ENCODE results near the gene TMPRSS13.
A peak's percentile ranks its signal among the peaks of the same experiment; 100 is the strongest.

Gene TMPRSS13

DNA sequence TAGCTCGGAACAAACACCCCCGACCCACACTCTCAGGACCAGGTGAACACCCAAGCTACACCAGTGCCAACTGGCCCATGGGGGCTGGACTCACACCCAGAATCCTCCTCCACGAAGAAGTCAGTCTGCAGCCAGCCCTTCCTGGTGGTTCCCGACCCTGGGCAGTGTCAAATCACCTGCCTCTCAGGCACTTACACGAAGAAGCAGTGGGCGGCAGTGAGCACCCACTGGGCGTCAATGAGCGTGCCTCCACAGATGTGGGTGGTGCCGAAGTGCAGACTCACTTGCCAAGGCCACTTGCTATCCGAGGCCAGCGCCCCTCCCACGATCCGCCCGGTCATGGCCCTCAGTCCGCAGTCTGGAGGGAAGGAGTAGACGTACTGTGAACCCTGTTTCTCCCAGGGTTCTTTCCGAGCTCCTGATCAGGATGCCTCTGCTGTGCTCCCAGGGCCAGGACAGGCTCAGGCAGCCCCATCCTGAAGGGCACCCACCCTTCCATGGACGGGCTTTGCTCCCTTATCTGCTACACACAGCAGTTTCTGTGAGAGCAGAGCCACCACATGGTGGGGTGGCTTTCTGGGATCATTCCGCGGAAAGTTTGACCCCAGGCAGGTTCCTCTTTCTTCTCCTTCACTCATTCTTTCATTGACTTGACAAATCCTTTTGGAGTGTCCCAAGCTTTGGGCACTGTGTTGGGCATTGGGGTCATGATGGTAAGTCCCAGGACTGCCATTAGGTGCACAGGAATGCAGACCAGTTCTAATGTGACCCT lies 19.4 kb downstream of the TMPRSS13 start:
- Histone ChIP-seq H3K79me1 (ENCODE audit: low read length) (no peaks in the 10 kb centered on the region), H3K56ac (ENCODE audit: low read length) (no peak overlapping the region), H2AK5ac (ENCODE audit: low read length) (no peak overlapping the region), H3K4me2 (ENCODE audit: low read length) (no peak overlapping the region), H3K27ac (ENCODE audit: low read depth, low read length) (no peak overlapping the region), H3K18ac (ENCODE audit: low read length) (no peak overlapping the region), H3K4me3 (ENCODE audit: low read length) (no peak overlapping the region), H3K4me1 (ENCODE audit: control insufficient read depth, low read depth, low read length) (peaks cover 5% of the 10 kb centered on the region), H2BK5ac (ENCODE audit: low read length) (no peak overlapping the region), H3K9ac (ENCODE audit: low read length) (no peak overlapping the region), H3K4ac (ENCODE audit: low read depth, low read length) (no peak overlapping the region), H3K27me3 (ENCODE audit: insufficient read depth, low read length, poor library complexity) (no peaks in the 10 kb centered on the region), H4K5ac (ENCODE audit: low read length) (no peak overlapping the region), H2BK15ac (replicated peaks; ENCODE audit: low read depth) (no peak overlapping the region), H4K8ac (ENCODE audit: low read depth, low read length) (no peak overlapping the region), H3K36me3 (ENCODE audit: control insufficient read depth, insufficient read depth, low read length) (no peaks in the 10 kb centered on the region), H3K79me2 (ENCODE audit: control insufficient read depth, insufficient read depth, low read length) (no peaks in the 10 kb centered on the region), H2BK120ac (ENCODE audit: low read depth, low read length) (no peak overlapping the region), H3K23ac (ENCODE audit: low read length) (no peak overlapping the region)
- no CpG with 5 or more reads among the region's 20 CpGs for WGBS (ENCODE audit: extremely low coverage, insufficient coverage, low lambda C conversion rate)
- DNase-seq: no peak

DNA sequence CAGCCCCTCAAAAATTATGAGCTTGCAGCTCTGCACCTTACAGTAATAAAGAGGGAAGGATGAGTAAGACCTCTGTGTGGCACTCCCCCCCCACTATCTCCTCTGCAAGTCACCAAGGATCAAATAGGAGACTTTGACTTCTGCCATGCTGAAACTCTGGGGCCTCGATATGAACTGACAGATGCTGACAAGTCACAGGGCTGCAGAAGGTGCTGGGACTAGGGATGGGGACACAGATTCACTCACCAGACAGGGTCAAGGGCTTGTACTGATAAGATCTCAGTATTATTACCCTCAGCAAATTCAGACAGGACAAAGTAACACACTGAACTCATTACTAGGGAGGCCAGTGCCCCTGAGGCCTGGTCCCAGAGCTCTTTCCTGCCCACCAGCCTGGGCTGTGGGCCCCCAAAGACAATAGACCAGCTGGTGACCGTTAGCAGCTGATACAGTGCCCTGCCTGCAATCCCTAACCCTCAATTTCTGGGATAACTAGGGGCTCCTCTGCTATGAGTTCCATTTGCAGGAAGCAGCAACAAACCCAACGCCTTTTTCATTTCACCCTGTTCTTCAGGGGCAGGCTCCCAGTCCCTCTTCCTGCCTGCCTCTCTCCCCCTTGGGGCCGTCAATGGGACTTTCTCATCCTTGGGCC lies 20.1 kb downstream of the TMPRSS13 start:
- Histone ChIP-seq H3K56ac (ENCODE audit: low read length) (no peak overlapping the region), H3K9ac (ENCODE audit: low read length) (no peak overlapping the region), H3K4ac (ENCODE audit: low read depth, low read length) (no peak overlapping the region), H3K27ac (ENCODE audit: low read depth, low read length) (no peak overlapping the region), H3K36me3 (ENCODE audit: control insufficient read depth, insufficient read depth, low read length) (no peaks in the 10 kb centered on the region), H3K4me1 (ENCODE audit: control insufficient read depth, low read depth, low read length) (peaks cover 5% of the 10 kb centered on the region), H4K5ac (ENCODE audit: low read length) (no peak overlapping the region), H3K18ac (ENCODE audit: low read length) (no peak overlapping the region), H3K27me3 (ENCODE audit: insufficient read depth, low read length, poor library complexity) (no peaks in the 10 kb centered on the region), H3K4me2 (ENCODE audit: low read length) (no peak overlapping the region), H2AK5ac (ENCODE audit: low read length) (no peak overlapping the region), H2BK5ac (ENCODE audit: low read length) (no peak overlapping the region), H3K79me1 (ENCODE audit: low read length) (no peaks in the 10 kb centered on the region), H3K79me2 (ENCODE audit: control insufficient read depth, insufficient read depth, low read length) (no peaks in the 10 kb centered on the region), H3K4me3 (ENCODE audit: low read length) (no peak overlapping the region), H4K8ac (ENCODE audit: low read depth, low read length) (no peak overlapping the region), H2BK120ac (ENCODE audit: low read depth, low read length) (no peak overlapping the region), H2BK15ac (replicated peaks; ENCODE audit: low read depth) (no peak overlapping the region), H3K23ac (ENCODE audit: low read length) (no peak overlapping the region)
- no CpG with 5 or more reads among the region's 4 CpGs for WGBS (ENCODE audit: extremely low coverage, insufficient coverage, low lambda C conversion rate)
- no peak for DNase-seq

DNA sequence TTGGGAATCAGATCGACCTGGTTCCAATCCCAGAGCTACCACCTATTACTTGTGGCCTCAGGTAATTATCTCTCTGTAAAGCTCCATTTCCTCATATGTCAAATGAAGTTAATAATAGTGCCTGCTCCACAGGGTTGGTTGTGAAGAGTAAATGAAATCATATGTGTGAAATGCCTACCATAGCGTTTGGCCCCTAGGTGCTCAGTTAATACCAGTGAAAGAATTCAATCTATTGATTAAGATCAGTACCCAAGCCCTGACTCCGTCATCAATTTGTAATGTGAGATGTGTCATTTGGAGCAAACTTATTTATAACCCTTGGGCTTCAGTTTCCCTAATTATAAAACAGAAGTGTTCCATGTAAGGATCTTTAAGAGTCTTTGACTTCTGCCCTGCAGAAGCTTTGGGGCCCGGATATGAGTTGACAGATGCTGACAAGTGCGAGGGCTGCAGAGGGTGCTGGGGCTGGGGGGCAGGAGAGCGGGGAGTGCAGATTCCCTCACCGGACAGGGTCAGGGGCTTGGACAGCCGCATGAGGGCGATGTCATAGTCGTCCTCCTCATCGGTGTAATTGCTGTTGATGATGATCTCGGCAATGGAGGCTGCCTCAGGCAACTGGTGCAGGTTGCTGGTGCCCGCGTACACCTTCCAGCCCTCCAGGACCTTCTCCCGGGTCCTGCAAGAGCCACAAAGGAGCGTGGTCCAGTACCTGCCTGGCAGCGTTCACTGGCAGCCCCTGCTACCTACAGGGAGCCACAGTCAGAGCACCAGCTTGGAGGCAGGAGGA lies 20.9 kb downstream of the TMPRSS13 start:
- no peak overlapping the region for H3K9ac ChIP-seq (ENCODE audit: low read length)
- no peak overlapping the region for H3K4me2 ChIP-seq (ENCODE audit: low read length)
- H3K56ac ChIP-seq (ENCODE audit: low read length): no peak overlapping the region
- WGBS (ENCODE audit: extremely low coverage, insufficient coverage, low lambda C conversion rate): no CpG with 5 or more reads among the region's 17 CpGs
- H4K8ac ChIP-seq (ENCODE audit: low read depth, low read length): no peak overlapping the region
- no peak overlapping the region for H3K18ac ChIP-seq (ENCODE audit: low read length)
- H3K23ac ChIP-seq (ENCODE audit: low read length): peak overlapping the region; percentile 75
- no peak overlapping the region for H3K4ac ChIP-seq (ENCODE audit: low read depth, low read length)
- no peak overlapping the region for H4K5ac ChIP-seq (ENCODE audit: low read length)
- H2BK120ac ChIP-seq (ENCODE audit: low read depth, low read length): no peak overlapping the region
- no peak overlapping the region for H2AK5ac ChIP-seq (ENCODE audit: low read length)
- H3K4me1 ChIP-seq (ENCODE audit: control insufficient read depth, low read depth, low read length): peaks cover 5% of the 10 kb centered on the region
- no peaks in the 10 kb centered on the region for H3K79me2 ChIP-seq (ENCODE audit: control insufficient read depth, insufficient read depth, low read length)
- no peaks in the 10 kb centered on the region for H3K27me3 ChIP-seq (ENCODE audit: insufficient read depth, low read length, poor library complexity)
- no peaks in the 10 kb centered on the region for H3K36me3 ChIP-seq (ENCODE audit: control insufficient read depth, insufficient read depth, low read length)
- no peak overlapping the region for H2BK5ac ChIP-seq (ENCODE audit: low read length)
- no peak overlapping the region for H3K27ac ChIP-seq (ENCODE audit: low read depth, low read length)
- peak; percentile 46 for DNase-seq
- no peak overlapping the region for H2BK15ac ChIP-seq (replicated peaks; ENCODE audit: low read depth)
- H3K4me3 ChIP-seq (ENCODE audit: low read length): no peak overlapping the region
- H3K79me1 ChIP-seq (ENCODE audit: low read length): no peaks in the 10 kb centered on the region

DNA sequence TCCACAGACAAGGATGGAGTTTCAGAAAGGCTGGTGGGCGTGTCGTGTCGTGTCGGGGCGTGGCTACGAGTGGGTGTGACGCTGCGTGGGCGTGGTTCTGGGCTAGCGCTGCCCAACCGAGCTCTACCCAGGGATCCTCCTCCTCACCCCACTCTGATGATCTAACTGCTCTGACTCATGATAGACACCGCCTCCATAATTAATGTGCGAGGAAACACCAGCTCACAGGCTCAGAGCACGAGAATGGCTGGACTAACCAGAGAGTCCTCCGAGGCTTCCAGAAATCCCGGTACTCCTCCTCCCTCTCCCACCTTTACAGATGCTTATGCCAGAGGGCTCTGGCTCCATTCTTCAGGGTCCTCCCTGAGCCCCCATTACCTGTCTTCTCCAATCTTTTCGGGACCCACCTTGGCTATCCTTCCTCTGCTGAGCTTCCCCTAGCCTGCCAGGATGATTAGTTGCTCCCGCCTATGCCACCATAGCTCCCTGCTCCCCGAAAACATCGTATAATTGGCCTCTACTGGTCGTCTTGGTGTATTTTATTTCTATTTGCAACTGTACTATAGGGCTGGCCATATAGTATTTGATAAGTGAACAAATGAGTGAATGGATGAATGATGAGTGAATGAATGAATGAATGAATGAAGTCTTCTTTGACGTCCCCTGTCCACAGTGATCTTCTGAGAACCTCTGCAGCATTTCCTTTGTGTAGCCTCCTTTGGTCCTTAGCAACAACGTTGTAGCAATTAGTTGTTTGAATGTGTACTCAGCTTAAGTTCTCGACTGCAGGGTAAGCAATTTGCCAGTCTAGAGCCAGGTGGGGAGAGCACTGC lies 21.7 kb downstream of the TMPRSS13 start:
- Histone ChIP-seq H3K9ac (ENCODE audit: low read length) (peak overlapping the region; percentile 59), H3K4ac (ENCODE audit: low read depth, low read length) (no peak overlapping the region), H3K27me3 (ENCODE audit: insufficient read depth, low read length, poor library complexity) (no peaks in the 10 kb centered on the region), H3K56ac (ENCODE audit: low read length) (peak overlapping the region; percentile 82), H3K36me3 (ENCODE audit: control insufficient read depth, insufficient read depth, low read length) (no peaks in the 10 kb centered on the region), H4K8ac (ENCODE audit: low read depth, low read length) (no peak overlapping the region), H2BK15ac (replicated peaks; ENCODE audit: low read depth) (no peak overlapping the region), H3K79me2 (ENCODE audit: control insufficient read depth, insufficient read depth, low read length) (no peaks in the 10 kb centered on the region), H3K4me3 (ENCODE audit: low read length) (no peak overlapping the region), H3K18ac (ENCODE audit: low read length) (peak overlapping the region; percentile 63), H2BK120ac (ENCODE audit: low read depth, low read length) (no peak overlapping the region), H3K23ac (ENCODE audit: low read length) (peak overlapping the region; percentile 45), H3K27ac (ENCODE audit: low read depth, low read length) (no peak overlapping the region), H3K4me2 (ENCODE audit: low read length) (peak overlapping the region; percentile 61), H2BK5ac (ENCODE audit: low read length) (peak overlapping the region; percentile 84), H3K4me1 (ENCODE audit: control insufficient read depth, low read depth, low read length) (peaks cover 5% of the 10 kb centered on the region), H4K5ac (ENCODE audit: low read length) (no peak overlapping the region), H3K79me1 (ENCODE audit: low read length) (no peaks in the 10 kb centered on the region), H2AK5ac (ENCODE audit: low read length) (no peak overlapping the region)
- no CpG with 5 or more reads among the region's 24 CpGs for WGBS (ENCODE audit: extremely low coverage, insufficient coverage, low lambda C conversion rate)
- DNase-seq: peak; percentile 97

DNA sequence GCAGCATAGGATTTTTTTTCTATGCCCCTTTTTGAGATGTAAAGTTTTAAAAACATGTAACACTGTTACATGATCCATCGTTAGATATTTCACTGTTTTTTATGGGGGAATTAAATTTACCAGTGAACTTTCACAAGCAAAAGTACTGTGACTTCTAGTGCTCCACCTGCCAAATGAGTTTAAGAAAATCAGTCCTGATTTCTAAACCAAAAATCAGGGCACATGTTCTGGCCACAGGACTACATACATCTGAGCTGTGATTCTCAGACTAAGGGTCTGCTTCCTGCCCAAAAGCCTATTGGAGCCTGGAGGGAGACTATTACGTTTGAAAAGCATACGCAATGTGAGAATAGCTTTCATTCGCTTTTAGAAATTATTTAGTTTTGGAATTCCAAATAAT lies 22.5 kb downstream of the TMPRSS13 start:
- H2AK5ac ChIP-seq (ENCODE audit: low read length): no peak overlapping the region
- no peak overlapping the region for H3K27ac ChIP-seq (ENCODE audit: low read depth, low read length)

More for the DNA sequence above, 22.5 kb downstream of the TMPRSS13 start:
- H3K27me3 ChIP-seq (ENCODE audit: insufficient read depth, low read length, poor library complexity): no peaks in the 10 kb centered on the region
- whole genome bisulfite sequencing (ENCODE audit: extremely low coverage, insufficient coverage, low lambda C conversion rate): no CpG with 5 or more reads among the region's 4 CpGs
- H3K23ac ChIP-seq (ENCODE audit: low read length): no peak overlapping the region
- H3K4me2 ChIP-seq (ENCODE audit: low read length): no peak overlapping the region
- no peak overlapping the region for H2BK120ac ChIP-seq (ENCODE audit: low read depth, low read length)
- H3K56ac ChIP-seq (ENCODE audit: low read length): no peak overlapping the region
- no peak for DNase-seq
- no peak overlapping the region for H2BK15ac ChIP-seq (replicated peaks; ENCODE audit: low read depth)
- H3K4me3 ChIP-seq (ENCODE audit: low read length): no peak overlapping the region
- H3K18ac ChIP-seq (ENCODE audit: low read length): no peak overlapping the region
- peaks cover 5% of the 10 kb centered on the region for H3K4me1 ChIP-seq (ENCODE audit: control insufficient read depth, low read depth, low read length)
- no peaks in the 10 kb centered on the region for H3K79me2 ChIP-seq (ENCODE audit: control insufficient read depth, insufficient read depth, low read length)
- no peak overlapping the region for H3K4ac ChIP-seq (ENCODE audit: low read depth, low read length)
- no peak overlapping the region for H4K8ac ChIP-seq (ENCODE audit: low read depth, low read length)
- H3K36me3 ChIP-seq (ENCODE audit: control insufficient read depth, insufficient read depth, low read length): no peaks in the 10 kb centered on the region
- H4K5ac ChIP-seq (ENCODE audit: low read length): no peak overlapping the region
- no peak overlapping the region for H3K9ac ChIP-seq (ENCODE audit: low read length)
- no peaks in the 10 kb centered on the region for H3K79me1 ChIP-seq (ENCODE audit: low read length)
- no peak overlapping the region for H2BK5ac ChIP-seq (ENCODE audit: low read length)
